GM10248 (cell line): ENCODE measurements around the gene SETD6.
A peak's percentile ranks its signal among the peaks of the same experiment; 100 is the strongest.

Experiments used
- CTCF ChIA-PET: fragments of 300-600 bp; sonication (Branson Sonifier 250); formaldehyde crosslinking; extraction: SDS; loops from one replicate; lab custom pipeline; 2021; ENCODE audit warnings: antibody characterized with exemption; lab: Yijun Ruan, JAX
- POLR2A ChIA-PET: fragments of 350-650 bp; sonication (Branson Sonifier 250); formaldehyde crosslinking; extraction: SDS; loops from one replicate; lab custom pipeline; 2020; ENCODE audit warnings: antibody characterized with exemption; lab: Yijun Ruan, JAX
- DNase-seq: peaks from one replicate; pipeline ENCODE4 v3.0.0; 2012; ENCODE audit errors: extremely low spot score
- CTCF ChIP-seq: IDR thresholded peaks from 2 replicates; pipeline ENCODE4 v1.5.1; 2012; ENCODE audit warnings: mild to moderate bottlenecking, low read depth; ENCODE audit errors: extremely low read depth, missing control alignments, control extremely low read depth

The SETD6 gene

GRCh38 chr16:58501242-58502131 lies 13.8 kb upstream of the SETD6 start:
- no peak for TF ChIP-seq CTCF
- ChIA-PET CTCF (interaction anchor here (1.5 kb wide), 1 partner anchor 13 kb away, joined by 4 read pairs; no protein-coding TSS in a partner anchor), POLR2A (no interaction called here)
- peak; percentile 26 for DNase-seq

- TF ChIP-seq CTCF = no peak
- no peak for DNase-seq
- ChIA-PET CTCF (interaction anchor here (1.5 kb wide), 1 partner anchor 12 kb away, joined by 4 read pairs; no protein-coding TSS in a partner anchor), POLR2A (no interaction called here)
Observed at GRCh38 chr16:58502217-58502921, 12.9 kb upstream of the SETD6 start.

GRCh38 chr16:58503166-58503862 lies 12.0 kb upstream of the SETD6 start:
- ChIA-PET CTCF (interaction anchor here (2.0 kb wide), 1 partner anchor 253 kb away, joined by 4 read pairs; no protein-coding TSS in a partner anchor), POLR2A (no interaction called here)
- no peak for TF ChIP-seq CTCF
- no peak for DNase-seq

- no peak for TF ChIP-seq CTCF
- ChIA-PET CTCF (interaction anchor here (2.0 kb wide), 1 partner anchor 252 kb away, joined by 4 read pairs; no protein-coding TSS in a partner anchor), POLR2A (no interaction called here)
- no peak for DNase-seq
Observed at GRCh38 chr16:58503863-58504688, 11.2 kb upstream of the SETD6 start.

GRCh38 chr16:58506241-58507194 lies 8.8 kb upstream of the SETD6 start:
- TF ChIP-seq CTCF = no peak
- CTCF ChIA-PET = interaction anchor here (0.6 to 1.8 kb wide), 5 partner anchors 19 to 442 kb away, joined by 3 to 6 read pairs (median 3); no protein-coding TSS in a partner anchor
- POLR2A ChIA-PET = no interaction called here
- peak; percentile 12 for DNase-seq
